Measurements from ENCODE around the gene ACVRL1. TPM values are rescaled to one million over a fixed set of nuclear protein-coding genes. Genes with fewer than 3 reads are reported as not detected.

Gene ACVRL1
- total RNA-seq, 1 donor from 2014 or later: 56.9 TPM

- Histone ChIP-seq H3K4me1 (ENCODE audit: control insufficient read depth in 3 of 3, insufficient read depth in 3 of 3, low read length in 3 of 3) (peaks cover 45 to 52% (median 52%) of the 10 kb centered on the region in 3 donors), H3K27me3 (ENCODE audit: control insufficient read depth in 3 of 3, insufficient read depth in 3 of 3, low read length in 3 of 3) (peaks cover 6 to 27% (median 14%) of the 10 kb centered on the region in 3 donors), H3K4me3 (ENCODE audit: low read length in 3 of 3) (peak overlapping the region; percentile 17 to 61 (median 43)), H3K27ac (ENCODE audit: low read depth, low read length) (peak overlapping the region; percentile 92), H3K9me3 (ENCODE audit: control insufficient read depth in 3 of 3, low read length in 3 of 3) (no peaks in the 10 kb centered on the region), H3K36me3 (ENCODE audit: control insufficient read depth in 3 of 3, insufficient read depth in 3 of 3, low read length in 3 of 3) (no peaks in the 10 kb centered on the region), H3K9ac (ENCODE audit: low read depth in 1 of 3, low read length in 3 of 3) (peak overlapping the region; percentile 51 to 63 (median 53))
Observed at GRCh38 chr12:51906430-51907082, 748 bp upstream of the ACVRL1 start.

- H3K9ac ChIP-seq (ENCODE audit: low read depth in 1 of 3, low read length in 3 of 3): peak overlapping the region; percentile 53 to 74 (median 63)
- no peaks in the 10 kb centered on the region for H3K9me3 ChIP-seq (ENCODE audit: control insufficient read depth in 3 of 3, low read length in 3 of 3)
- H3K4me3 ChIP-seq (ENCODE audit: low read length in 3 of 3): peak overlapping the region; percentile 49 to 79 (median 61)
- H3K27ac ChIP-seq (ENCODE audit: low read depth, low read length): peak overlapping the region; percentile 92
- peaks cover 58 to 64% (median 62%) of the 10 kb centered on the region in 3 donors for H3K4me1 ChIP-seq (ENCODE audit: control insufficient read depth in 3 of 3, insufficient read depth in 3 of 3, low read length in 3 of 3)
- peaks cover 6 to 27% (median 14%) of the 10 kb centered on the region in 3 donors for H3K27me3 ChIP-seq (ENCODE audit: control insufficient read depth in 3 of 3, insufficient read depth in 3 of 3, low read length in 3 of 3)
- H3K36me3 ChIP-seq (ENCODE audit: control insufficient read depth in 3 of 3, insufficient read depth in 3 of 3, low read length in 3 of 3): no peaks in the 10 kb centered on the region
Observed at GRCh38 chr12:51907856-51908425, 637 bp downstream of the ACVRL1 start.

GRCh38 chr12:51908876-51909592 is 1.7 kb downstream of the ACVRL1 start:
- H3K9me3 ChIP-seq (ENCODE audit: control insufficient read depth in 3 of 3, low read length in 3 of 3): no peaks in the 10 kb centered on the region
- no peak overlapping the region for H3K27ac ChIP-seq (ENCODE audit: low read depth, low read length)
- H3K36me3 ChIP-seq (ENCODE audit: control insufficient read depth in 3 of 3, insufficient read depth in 3 of 3, low read length in 3 of 3): peaks cover 0 to 4% (median 0%) of the 10 kb centered on the region in 3 donors
- H3K4me3 ChIP-seq (ENCODE audit: low read length in 3 of 3): peak overlapping the region; percentile 0 to 61 (median 25)
- peaks cover 6 to 27% (median 14%) of the 10 kb centered on the region in 3 donors for H3K27me3 ChIP-seq (ENCODE audit: control insufficient read depth in 3 of 3, insufficient read depth in 3 of 3, low read length in 3 of 3)
- H3K9ac ChIP-seq (ENCODE audit: low read depth in 1 of 3, low read length in 3 of 3): peak overlapping the region in 1 of 3 donors; percentile 45
- peaks cover 69 to 73% (median 69%) of the 10 kb centered on the region in 3 donors for H3K4me1 ChIP-seq (ENCODE audit: control insufficient read depth in 3 of 3, insufficient read depth in 3 of 3, low read length in 3 of 3)

GRCh38 chr12:51910168-51910567 is 2.9 kb downstream of the ACVRL1 start:
- peak overlapping the region; percentile 12 to 54 (median 28) for H3K4me3 ChIP-seq (ENCODE audit: low read length in 3 of 3)
- peaks cover 0 to 6% (median 0%) of the 10 kb centered on the region in 3 donors for H3K36me3 ChIP-seq (ENCODE audit: control insufficient read depth in 3 of 3, insufficient read depth in 3 of 3, low read length in 3 of 3)
- H3K27ac ChIP-seq (ENCODE audit: low read depth, low read length): peak overlapping the region; percentile 20
- peaks cover 6 to 27% (median 14%) of the 10 kb centered on the region in 3 donors for H3K27me3 ChIP-seq (ENCODE audit: control insufficient read depth in 3 of 3, insufficient read depth in 3 of 3, low read length in 3 of 3)
- H3K9ac ChIP-seq (ENCODE audit: low read depth in 1 of 3, low read length in 3 of 3): peak overlapping the region in 2 of 3 donors; percentile 20 to 45
- no peaks in the 10 kb centered on the region for H3K9me3 ChIP-seq (ENCODE audit: control insufficient read depth in 3 of 3, low read length in 3 of 3)
- peaks cover 63 to 72% (median 65%) of the 10 kb centered on the region in 3 donors for H3K4me1 ChIP-seq (ENCODE audit: control insufficient read depth in 3 of 3, insufficient read depth in 3 of 3, low read length in 3 of 3)

DNA sequence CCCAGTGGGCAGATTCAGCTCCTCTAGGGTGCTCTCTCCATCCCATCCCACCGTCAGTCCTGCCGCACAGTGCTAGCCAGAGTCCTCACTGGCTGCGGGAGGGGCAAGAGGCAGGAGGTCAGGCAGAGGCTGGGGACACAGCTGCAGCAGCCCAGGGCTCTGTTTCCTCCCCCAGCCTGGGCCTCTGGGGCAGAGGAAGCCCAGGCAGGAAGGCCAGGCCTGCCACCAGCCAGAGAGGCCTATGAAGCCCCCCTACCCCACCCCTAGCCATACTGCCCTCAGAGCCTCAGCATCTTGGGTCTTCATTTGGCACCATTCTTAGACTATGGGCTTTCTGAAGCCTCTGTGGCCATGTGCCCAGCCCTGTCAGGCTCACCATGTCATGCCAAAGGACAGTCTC is 3.4 kb downstream of the ACVRL1 start:
- H3K4me1 ChIP-seq (ENCODE audit: control insufficient read depth in 3 of 3, insufficient read depth in 3 of 3, low read length in 3 of 3): peaks cover 58 to 69% (median 62%) of the 10 kb centered on the region in 3 donors
- peak overlapping the region in 2 of 3 donors; percentile 28 to 54 for H3K4me3 ChIP-seq (ENCODE audit: low read length in 3 of 3)
- peak overlapping the region; percentile 20 for H3K27ac ChIP-seq (ENCODE audit: low read depth, low read length)
- H3K36me3 ChIP-seq (ENCODE audit: control insufficient read depth in 3 of 3, insufficient read depth in 3 of 3, low read length in 3 of 3): peaks cover 1 to 11% (median 3%) of the 10 kb centered on the region in 3 donors
- H3K9me3 ChIP-seq (ENCODE audit: control insufficient read depth in 3 of 3, low read length in 3 of 3): no peaks in the 10 kb centered on the region
- H3K27me3 ChIP-seq (ENCODE audit: control insufficient read depth in 3 of 3, insufficient read depth in 3 of 3, low read length in 3 of 3): peaks cover 6 to 27% (median 14%) of the 10 kb centered on the region in 3 donors
- H3K9ac ChIP-seq (ENCODE audit: low read depth in 1 of 3, low read length in 3 of 3): peak overlapping the region; percentile 14 to 54 (median 43)

DNA sequence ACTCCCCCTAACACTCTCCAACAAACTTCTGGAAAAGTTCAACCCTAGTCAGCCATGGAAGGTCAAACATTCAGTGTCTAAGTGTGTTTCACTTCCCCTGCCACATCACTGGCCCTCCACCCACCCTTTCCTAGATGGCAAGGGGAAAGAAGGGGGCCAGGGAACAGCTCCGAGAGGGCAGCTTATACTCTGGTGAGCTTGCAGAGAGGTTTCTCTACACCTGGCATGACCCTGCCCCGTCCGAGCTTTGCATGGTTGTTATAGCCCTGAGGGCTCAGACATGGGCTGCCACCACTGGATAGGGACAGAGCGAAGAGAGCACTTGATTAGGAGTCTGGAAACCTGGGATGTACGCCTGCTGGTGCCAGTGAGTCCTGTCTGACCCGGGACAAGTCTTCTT is 4.0 kb downstream of the ACVRL1 start:
- Histone ChIP-seq H3K4me1 (ENCODE audit: control insufficient read depth in 3 of 3, insufficient read depth in 3 of 3, low read length in 3 of 3) (peaks cover 53 to 67% (median 58%) of the 10 kb centered on the region in 3 donors), H3K27ac (ENCODE audit: low read depth, low read length) (peak overlapping the region; percentile 20), H3K36me3 (ENCODE audit: control insufficient read depth in 3 of 3, insufficient read depth in 3 of 3, low read length in 3 of 3) (peaks cover 6 to 12% (median 7%) of the 10 kb centered on the region in 3 donors), H3K9me3 (ENCODE audit: control insufficient read depth in 3 of 3, low read length in 3 of 3) (no peaks in the 10 kb centered on the region), H3K27me3 (ENCODE audit: control insufficient read depth in 3 of 3, insufficient read depth in 3 of 3, low read length in 3 of 3) (peaks cover 6 to 23% (median 12%) of the 10 kb centered on the region in 3 donors), H3K4me3 (ENCODE audit: low read length in 3 of 3) (no peak overlapping the region), H3K9ac (ENCODE audit: low read depth in 1 of 3, low read length in 3 of 3) (peak overlapping the region in 1 of 3 donors; percentile 41)

DNA sequence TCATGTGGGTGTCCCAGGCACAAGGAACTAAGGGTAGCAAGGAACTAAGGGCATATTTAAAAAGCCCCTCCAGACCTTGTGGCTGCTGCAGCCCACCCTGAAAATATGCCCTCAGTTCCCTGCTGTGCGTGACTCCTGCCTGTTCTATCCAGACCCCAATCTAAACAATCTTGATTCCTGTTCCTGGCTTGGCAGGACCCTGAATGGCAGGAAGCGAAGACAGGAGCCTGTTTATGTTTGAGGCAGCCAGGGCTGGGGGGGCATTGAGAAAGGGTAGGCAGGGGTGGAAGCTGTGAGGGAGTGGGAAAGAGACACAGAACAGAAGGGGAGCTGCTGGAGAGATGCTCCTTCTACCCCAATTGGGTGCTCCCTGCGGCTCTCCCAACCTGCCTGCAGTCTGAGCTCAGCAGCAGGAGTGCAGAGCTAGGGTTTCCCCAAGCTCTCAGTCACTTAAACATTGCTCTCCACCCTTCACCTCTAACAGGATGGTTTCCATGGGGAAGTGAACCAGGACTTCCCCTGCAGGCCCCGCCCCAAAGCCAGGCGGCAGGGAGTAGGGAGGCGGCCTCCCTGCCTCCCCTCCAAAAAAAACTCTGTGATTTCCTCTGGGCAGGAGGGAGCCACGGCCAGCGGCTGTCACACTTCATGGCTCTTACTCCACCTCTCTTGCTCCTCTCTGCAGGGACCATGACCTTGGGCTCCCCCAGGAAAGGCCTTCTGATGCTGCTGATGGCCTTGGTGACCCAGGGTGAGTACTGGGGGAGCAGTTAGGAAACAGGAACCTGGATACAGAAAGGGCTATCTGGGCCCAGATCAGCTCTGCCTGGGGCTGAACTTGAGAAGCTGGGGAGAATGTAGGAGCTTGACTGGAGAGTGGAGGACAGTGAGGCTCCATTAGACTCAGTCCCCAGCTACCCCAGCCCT is 4.7 kb downstream of the ACVRL1 start:
- H3K9ac ChIP-seq (ENCODE audit: low read depth in 1 of 3, low read length in 3 of 3): peak overlapping the region in 1 of 3 donors; percentile 33
- no peaks in the 10 kb centered on the region for H3K9me3 ChIP-seq (ENCODE audit: control insufficient read depth in 3 of 3, low read length in 3 of 3)
- H3K27me3 ChIP-seq (ENCODE audit: control insufficient read depth in 3 of 3, insufficient read depth in 3 of 3, low read length in 3 of 3): peaks cover 6 to 17% (median 8%) of the 10 kb centered on the region in 3 donors
- peaks cover 49 to 64% (median 54%) of the 10 kb centered on the region in 3 donors for H3K4me1 ChIP-seq (ENCODE audit: control insufficient read depth in 3 of 3, insufficient read depth in 3 of 3, low read length in 3 of 3)
- H3K4me3 ChIP-seq (ENCODE audit: low read length in 3 of 3): peak overlapping the region; percentile 12 to 45 (median 20)
- H3K36me3 ChIP-seq (ENCODE audit: control insufficient read depth in 3 of 3, insufficient read depth in 3 of 3, low read length in 3 of 3): peaks cover 6 to 12% (median 7%) of the 10 kb centered on the region in 3 donors
- H3K27ac ChIP-seq (ENCODE audit: low read depth, low read length): peak overlapping the region; percentile 40

GRCh38 chr12:51913071-51914033 is 6.0 kb downstream of the ACVRL1 start:
- Histone ChIP-seq H3K4me1 (ENCODE audit: control insufficient read depth in 3 of 3, insufficient read depth in 3 of 3, low read length in 3 of 3) (peaks cover 48 to 75% (median 60%) of the 10 kb centered on the region in 3 donors), H3K27me3 (ENCODE audit: control insufficient read depth in 3 of 3, insufficient read depth in 3 of 3, low read length in 3 of 3) (peaks cover 0 to 6% (median 0%) of the 10 kb centered on the region in 3 donors), H3K27ac (ENCODE audit: low read depth, low read length) (no peak overlapping the region), H3K9me3 (ENCODE audit: control insufficient read depth in 3 of 3, low read length in 3 of 3) (no peaks in the 10 kb centered on the region), H3K4me3 (ENCODE audit: low read length in 3 of 3) (no peak overlapping the region), H3K9ac (ENCODE audit: low read depth in 1 of 3, low read length in 3 of 3) (peak overlapping the region in 1 of 3 donors; percentile 54), H3K36me3 (ENCODE audit: control insufficient read depth in 3 of 3, insufficient read depth in 3 of 3, low read length in 3 of 3) (peaks cover 6 to 15% (median 10%) of the 10 kb centered on the region in 3 donors)
